DOHH2 (cell line): ENCODE data around the gene PDGFC.

Experiments
- EZH2phosphoT487 ChIP-seq: fragments of 200-600 bp; sonication (generic); IDR thresholded peaks from 2 replicates; pipeline ENCODE4 v1.6.1; 2017; ENCODE audit warnings: borderline replicate concordance, mild to moderate bottlenecking, antibody characterized with exemption, low read length, moderate library complexity, mixed read lengths
- TF ChIP-seq, protein P1 (sequence below): fragments of 200-600 bp; sonication (generic); IDR thresholded peaks from one replicate; pipeline ENCODE4 v1.5.1; 2014; ENCODE audit warnings: antibody characterized with exemption, mild to moderate bottlenecking, low read depth, low read length; ENCODE audit not compliant: poor library complexity, severe bottlenecking

GRCh38 chr4:156948133-156948532 lies 23.5 kb downstream of the PDGFC start:
- TF ChIP-seq, protein P1, sequence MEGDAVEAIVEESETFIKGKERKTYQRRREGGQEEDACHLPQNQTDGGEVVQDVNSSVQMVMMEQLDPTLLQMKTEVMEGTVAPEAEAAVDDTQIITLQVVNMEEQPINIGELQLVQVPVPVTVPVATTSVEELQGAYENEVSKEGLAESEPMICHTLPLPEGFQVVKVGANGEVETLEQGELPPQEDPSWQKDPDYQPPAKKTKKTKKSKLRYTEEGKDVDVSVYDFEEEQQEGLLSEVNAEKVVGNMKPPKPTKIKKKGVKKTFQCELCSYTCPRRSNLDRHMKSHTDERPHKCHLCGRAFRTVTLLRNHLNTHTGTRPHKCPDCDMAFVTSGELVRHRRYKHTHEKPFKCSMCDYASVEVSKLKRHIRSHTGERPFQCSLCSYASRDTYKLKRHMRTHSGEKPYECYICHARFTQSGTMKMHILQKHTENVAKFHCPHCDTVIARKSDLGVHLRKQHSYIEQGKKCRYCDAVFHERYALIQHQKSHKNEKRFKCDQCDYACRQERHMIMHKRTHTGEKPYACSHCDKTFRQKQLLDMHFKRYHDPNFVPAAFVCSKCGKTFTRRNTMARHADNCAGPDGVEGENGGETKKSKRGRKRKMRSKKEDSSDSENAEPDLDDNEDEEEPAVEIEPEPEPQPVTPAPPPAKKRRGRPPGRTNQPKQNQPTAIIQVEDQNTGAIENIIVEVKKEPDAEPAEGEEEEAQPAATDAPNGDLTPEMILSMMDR = no peak
- no peak for TF ChIP-seq EZH2phosphoT487
